HG02938 (cell line): ENCODE data around the gene SPO11.

Experiments used
- ATAC-seq: cut with Tn5 transposase; IDR thresholded peaks from one replicate; pipeline ENCODE4 v1.9.1; 2021; ENCODE audit warnings: mild to moderate bottlenecking, moderate library complexity; ENCODE audit not compliant: unreplicated experiment

The SPO11 gene

GRCh38 chr20:57389695-57390603 lies 60.3 kb downstream of the SPO11 start:
- no peak for ATAC-seq

- peak; percentile 37 for ATAC-seq
These were observed 61.2 kb downstream of the SPO11 start, which contains the start of gene RBM38 for GRCh38 chr20:57390604-57391438. TSS of gene RBM38 (plus strand) at chr20:57391396. CDS start at chr20:57391582, 186 bp downstream.

GRCh38 chr20:57391439-57392301 lies 62.1 kb downstream of the SPO11 start:
- peak; percentile 3 for ATAC-seq

GRCh38 chr20:57392512-57393271 lies 63.1 kb downstream of the SPO11 start:
- no peak for ATAC-seq
